OCI-LY3 (cell line): ENCODE measurements around the gene PRR11.

Source experiments
- H2AFZ ChIP-seq: fragments of 200-600, 300-600 bp; shearing (Covaris generic); 2 replicates; pipeline ENCODE4 v1.6.0; 2014; ENCODE audit warnings: antibody characterized with exemption, low read depth, low read length
- H3K27ac ChIP-seq: fragments of 200-600, 300-600 bp; sonication (generic); 2 replicates; pipeline ENCODE4 v1.5.1; 2014; ENCODE audit warnings: mild to moderate bottlenecking, low read length, moderate library complexity, mixed read lengths
- H3K27me3 ChIP-seq: fragments of 200-600, 300-600 bp; sonication (generic); 2 replicates; pipeline ENCODE4 v1.6.1; 2014; ENCODE audit warnings: low read depth, low read length, mixed read lengths
- H3K36me3 ChIP-seq: fragments of 200-600, 300-600 bp; sonication (generic); replicated peaks from 2 replicates; pipeline ENCODE3; 2014; ENCODE audit warnings: low read depth, low read length, mixed read lengths
- H3K4me1 ChIP-seq: fragments of 300-600, 200-600 bp; sonication (generic); 2 replicates; pipeline ENCODE4 v1.6.1; 2014; ENCODE audit warnings: low read length, mixed read lengths
- H3K4me2 ChIP-seq: fragments of 200-600, 300-600 bp; sonication (generic); 2 replicates; pipeline ENCODE4 v1.6.1; 2014; ENCODE audit warnings: low read length, mixed read lengths
- H3K4me3 ChIP-seq: fragments of 300-600, 200-600 bp; sonication (generic); 2 replicates; pipeline ENCODE4 v1.5.1; 2014; ENCODE audit warnings: antibody characterized with exemption, mild to moderate bottlenecking, low read length, moderate library complexity
- H3K79me2 ChIP-seq: fragments of 300-600, 200-600 bp; shearing (Covaris generic); 2 replicates; pipeline ENCODE4 v1.6.1; 2014; ENCODE audit warnings: mild to moderate bottlenecking, low read length, mixed read lengths
- H3K9ac ChIP-seq: fragments of 300-600, 200-600 bp; shearing (Covaris generic); 2 replicates; pipeline ENCODE4 v1.6.0; 2014; ENCODE audit warnings: mild to moderate bottlenecking, low read length, moderate library complexity
- H3K9me3 ChIP-seq: fragments of 200-600, 300-600 bp; shearing (Covaris generic); 2 replicates; pipeline ENCODE4 v1.6.1; 2014; ENCODE audit warnings: low read length, mixed read lengths; ENCODE audit not compliant: insufficient read depth
- H4K20me1 ChIP-seq: fragments of 200-600, 300-600 bp; sonication (generic); 2 replicates; pipeline ENCODE4 v1.6.1; 2016; ENCODE audit warnings: low read length, mixed read lengths; ENCODE audit not compliant: insufficient read depth
- EZH2phosphoT487 ChIP-seq: fragments of 200-600 bp; shearing (Covaris generic); IDR thresholded peaks from 2 replicates; pipeline ENCODE4 v1.6.1; 2018; ENCODE audit warnings: antibody characterized with exemption, mixed run types, low read depth
- TF ChIP-seq, protein P1 (sequence below): fragments of 200-600, 300-600 bp; sonication (generic); IDR thresholded peaks from 2 replicates; pipeline ENCODE4 v1.5.1; 2014; ENCODE audit warnings: antibody characterized with exemption, low read length, low read depth

PRR11 gene

DNA sequence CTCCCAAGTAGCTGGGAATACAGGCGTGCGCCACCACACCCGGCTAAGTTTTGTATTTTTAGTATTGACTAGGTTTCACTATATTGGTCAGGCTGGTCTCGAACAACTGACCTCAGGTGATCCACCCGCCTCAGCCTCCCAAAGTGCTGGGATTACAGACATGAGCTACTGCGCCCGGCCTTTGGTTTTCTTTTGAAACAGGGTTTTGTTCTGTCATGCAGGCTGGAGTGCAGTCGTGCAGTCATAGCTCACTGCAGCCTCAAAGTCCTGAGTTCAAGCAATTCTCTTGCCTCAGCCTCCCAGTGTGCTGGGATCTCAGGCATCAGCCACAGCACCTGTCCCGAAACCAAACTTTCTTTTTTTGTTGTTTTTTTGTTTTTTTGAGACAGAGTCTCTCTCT is 25.1 kb downstream of the PRR11 start:
- no peak for TF ChIP-seq EZH2phosphoT487
- TF ChIP-seq, protein P1, sequence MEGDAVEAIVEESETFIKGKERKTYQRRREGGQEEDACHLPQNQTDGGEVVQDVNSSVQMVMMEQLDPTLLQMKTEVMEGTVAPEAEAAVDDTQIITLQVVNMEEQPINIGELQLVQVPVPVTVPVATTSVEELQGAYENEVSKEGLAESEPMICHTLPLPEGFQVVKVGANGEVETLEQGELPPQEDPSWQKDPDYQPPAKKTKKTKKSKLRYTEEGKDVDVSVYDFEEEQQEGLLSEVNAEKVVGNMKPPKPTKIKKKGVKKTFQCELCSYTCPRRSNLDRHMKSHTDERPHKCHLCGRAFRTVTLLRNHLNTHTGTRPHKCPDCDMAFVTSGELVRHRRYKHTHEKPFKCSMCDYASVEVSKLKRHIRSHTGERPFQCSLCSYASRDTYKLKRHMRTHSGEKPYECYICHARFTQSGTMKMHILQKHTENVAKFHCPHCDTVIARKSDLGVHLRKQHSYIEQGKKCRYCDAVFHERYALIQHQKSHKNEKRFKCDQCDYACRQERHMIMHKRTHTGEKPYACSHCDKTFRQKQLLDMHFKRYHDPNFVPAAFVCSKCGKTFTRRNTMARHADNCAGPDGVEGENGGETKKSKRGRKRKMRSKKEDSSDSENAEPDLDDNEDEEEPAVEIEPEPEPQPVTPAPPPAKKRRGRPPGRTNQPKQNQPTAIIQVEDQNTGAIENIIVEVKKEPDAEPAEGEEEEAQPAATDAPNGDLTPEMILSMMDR: no peak
- no peak overlapping the region for H3K4me2 ChIP-seq
- no peak overlapping the region for H3K4me3 ChIP-seq
- H3K27me3 ChIP-seq: no peaks in the 10 kb centered on the region
- H3K4me1 ChIP-seq: no peaks in the 10 kb centered on the region
- peaks cover 8% of the 10 kb centered on the region for H3K36me3 ChIP-seq
- H4K20me1 ChIP-seq: no peaks in the 10 kb centered on the region
- no peak overlapping the region for H2AFZ ChIP-seq
- no peak overlapping the region for H3K9ac ChIP-seq
- H3K9me3 ChIP-seq: no peaks in the 10 kb centered on the region
- 0 out of 2 replicates have a peak, but pooled peaks cover 5% of the 10 kb centered on the region for H3K79me2 ChIP-seq
- no peak overlapping the region for H3K27ac ChIP-seq

DNA sequence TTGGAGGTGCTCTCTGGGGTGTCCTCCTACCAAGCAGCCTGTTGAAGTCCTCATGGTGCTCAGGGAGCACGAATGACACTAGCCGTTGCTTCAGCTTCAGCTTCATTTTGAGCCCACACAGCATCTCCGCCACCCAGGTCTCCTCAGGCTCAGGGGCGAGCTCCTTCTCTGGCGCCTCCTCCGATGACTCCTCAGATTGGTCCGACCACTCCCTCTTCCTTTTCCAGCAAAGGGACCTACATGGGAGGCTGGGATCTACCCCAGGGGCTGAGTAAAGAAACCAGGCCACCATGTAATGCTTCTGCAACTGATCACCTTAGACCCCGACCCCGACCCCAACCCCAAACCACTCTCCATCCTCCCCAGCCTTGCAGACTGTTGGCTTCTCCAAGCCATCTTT is 25.9 kb downstream of the PRR11 start:
- no peak overlapping the region for H3K4me2 ChIP-seq
- no peaks in the 10 kb centered on the region for H3K9me3 ChIP-seq
- 0 out of 2 replicates have a peak, but pooled peaks cover 5% of the 10 kb centered on the region for H3K79me2 ChIP-seq
- TF ChIP-seq EZH2phosphoT487: no peak
- TF ChIP-seq, protein P1: no peak
- H2AFZ ChIP-seq: no peak overlapping the region
- no peak overlapping the region for H3K27ac ChIP-seq
- H3K36me3 ChIP-seq: peaks cover 13% of the 10 kb centered on the region
- no peak overlapping the region for H3K9ac ChIP-seq
- no peaks in the 10 kb centered on the region for H3K27me3 ChIP-seq
- no peak overlapping the region for H3K4me3 ChIP-seq
- no peaks in the 10 kb centered on the region for H4K20me1 ChIP-seq
- H3K4me1 ChIP-seq: no peaks in the 10 kb centered on the region

DNA sequence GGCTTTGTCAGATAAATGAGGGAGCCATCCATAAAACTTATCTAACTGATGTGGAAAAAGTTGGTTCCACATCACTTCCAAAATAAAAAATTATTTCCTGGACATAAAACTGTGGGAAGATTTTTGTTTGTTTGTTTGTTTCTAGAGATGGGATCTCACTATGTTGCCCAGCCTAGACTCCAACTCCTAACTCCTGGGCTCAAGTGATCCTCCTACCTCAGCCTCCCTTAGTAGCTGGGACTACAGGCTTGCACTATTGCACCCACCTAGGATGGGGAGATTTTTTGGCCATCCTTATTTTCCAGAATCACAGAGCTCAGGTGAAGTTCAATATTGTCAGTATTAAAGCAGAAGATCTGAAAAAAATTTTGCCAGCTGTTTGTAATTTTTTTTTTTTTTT is 30.5 kb downstream of the PRR11 start:
- H4K20me1 ChIP-seq: no peaks in the 10 kb centered on the region
- peaks cover 23% of the 10 kb centered on the region for H3K36me3 ChIP-seq

DNA sequence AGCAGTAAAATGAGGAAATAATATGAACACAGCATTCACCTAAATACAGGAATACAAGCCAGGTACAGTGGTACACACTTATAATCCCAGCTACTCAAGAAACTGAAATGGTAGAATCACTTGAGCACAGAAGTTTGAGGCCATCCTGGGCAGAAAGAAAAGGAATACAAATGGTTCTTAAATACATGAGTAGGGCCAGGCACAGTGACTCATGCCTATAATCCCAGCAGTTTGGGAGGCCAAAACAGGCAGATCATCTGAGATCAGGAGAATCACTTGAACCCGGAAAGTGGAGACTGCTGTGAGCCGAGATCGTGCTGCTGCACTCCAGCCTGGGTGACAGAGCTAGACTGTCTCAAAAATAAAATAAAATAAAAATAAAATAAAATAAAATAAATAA is 31.3 kb downstream of the PRR11 start:
- Histone ChIP-seq H3K4me1 (no peaks in the 10 kb centered on the region), H3K9ac (no peak overlapping the region), H4K20me1 (no peaks in the 10 kb centered on the region), H3K9me3 (no peaks in the 10 kb centered on the region), H2AFZ (no peak overlapping the region), H3K27me3 (no peaks in the 10 kb centered on the region), H3K79me2 (no peaks in the 10 kb centered on the region), H3K4me3 (no peak overlapping the region), H3K27ac (no peak overlapping the region), H3K36me3 (peaks cover 28% of the 10 kb centered on the region), H3K4me2 (no peak overlapping the region)
- TF ChIP-seq, protein P1: no peak
- TF ChIP-seq EZH2phosphoT487: no peak

More for the DNA sequence above, 30.5 kb downstream of the PRR11 start:
- Histone ChIP-seq H3K4me2 (no peak overlapping the region), H2AFZ (no peak overlapping the region), H3K27ac (no peak overlapping the region), H3K4me3 (no peak overlapping the region), H3K9ac (no peak overlapping the region), H3K9me3 (no peaks in the 10 kb centered on the region), H3K4me1 (no peaks in the 10 kb centered on the region), H3K27me3 (no peaks in the 10 kb centered on the region), H3K79me2 (no peaks in the 10 kb centered on the region)
- TF ChIP-seq, protein P1: no peak
- no peak for TF ChIP-seq EZH2phosphoT487
